B cell (primary cell): Measurements from ENCODE around the gene USPL1. TPM values are rescaled to one million over a fixed set of nuclear protein-coding genes. Genes with fewer than 3 reads are reported as not detected.
A peak's percentile ranks its signal among the peaks of the same experiment; 100 is the strongest.

ENCODE experiments used
- ATAC-seq: fragments of 200-7000 bp; cut with Tn5 transposase; one replicate; pipeline ENCODE4 v1.10.0; 2021; ENCODE audit warnings: low read depth, mild to moderate bottlenecking, moderate number of reproducible peaks, moderate library complexity
- CTCF ChIA-PET: fragments of 350-600 bp; sonication (Branson Sonifier 250); formaldehyde crosslinking; loops from one replicate; lab custom pipeline; 2021; ENCODE audit warnings: antibody characterized with exemption, inconsistent platforms; lab: Charles Lee
- POLR2A ChIA-PET: fragments of 350-600 bp; sonication (Branson Sonifier 250); formaldehyde crosslinking; loops from one replicate; lab custom pipeline; 2021; ENCODE audit warnings: antibody characterized with exemption; lab: Charles Lee
- DNase-seq: peaks from one replicate; pipeline ENCODE4 v3.0.0; 2013
- H2AFZ ChIP-seq: 2 replicates; pipeline ENCODE4 v1.6.1; 2012; ENCODE audit warnings: mild to moderate bottlenecking, low read depth, low read length; ENCODE audit not compliant: insufficient read depth, poor library complexity, severe bottlenecking
- H3K27ac ChIP-seq, 2 donors: 1 replicate in 1 of 2; 2 replicates in 1 of 2; pipeline ENCODE4 v1.5.1; 2012 to 2013; ENCODE audit warnings: low read length in 2 of 2, mild to moderate bottlenecking in 2 of 2, moderate library complexity in 1 of 2
- H3K27me3 ChIP-seq, 4 experiments: fragments of 200-600 bp in 1 of 4; sonication (generic) in 1 of 4; replicated peaks in 1 of 4; 1 replicate in 2 of 4; 2 replicates in 2 of 4; pipeline versions ENCODE4 v1.6.1 to v1.7.0; 2013 to 2016; ENCODE audit warnings: low read length in 3 of 4, mild to moderate bottlenecking in 2 of 4, mixed read lengths in 1 of 4, moderate library complexity in 1 of 4; ENCODE audit not compliant: insufficient read depth in 4 of 4, control insufficient read depth in 3 of 4; ENCODE audit errors: control extremely low read depth in 1 of 4
- H3K36me3 ChIP-seq, 2 experiments: replicated peaks in 1 of 2; 1 replicate in 1 of 2; 2 replicates in 1 of 2; pipeline versions ENCODE4 v1.6.1 to v1.7.1; 2013; ENCODE audit warnings: low read length in 1 of 2; ENCODE audit not compliant: insufficient read depth in 2 of 2, control insufficient read depth in 1 of 2; ENCODE audit errors: control extremely low read depth in 1 of 2, extremely low read depth in 1 of 2
- H3K4me1 ChIP-seq, 2 donors: fragments of 200-600 bp in 1 of 2; sonication (generic) in 1 of 2; 1 replicate in 1 of 2; 2 replicates in 1 of 2; pipeline versions ENCODE4 v1.5.1 to v1.6.1; 2013 to 2017; ENCODE audit warnings: low read length in 2 of 2; ENCODE audit not compliant: control insufficient read depth in 2 of 2, insufficient read depth in 2 of 2
- H3K4me2 ChIP-seq: replicated peaks from 2 replicates; pipeline ENCODE3; 2012; ENCODE audit warnings: mild to moderate bottlenecking, low read depth, low read length; ENCODE audit not compliant: poor library complexity, severe bottlenecking
- H3K4me3 ChIP-seq, 5 experiments: fragments of 200-600 bp in 1 of 5; sonication (generic) in 1 of 5; 1 replicate in 3 of 5; 2 replicates in 2 of 5; pipeline versions ENCODE4 v1.5.1 to v1.7.0; 2011 to 2016; ENCODE audit warnings: low read length in 4 of 5, mild to moderate bottlenecking in 4 of 5, low read depth in 2 of 5, control low read depth in 1 of 5, moderate library complexity in 1 of 5; ENCODE audit not compliant: insufficient read depth in 1 of 5; ENCODE audit errors: control extremely low read depth in 1 of 5, extremely low read depth in 1 of 5
- H3K79me2 ChIP-seq: fragments of 200-600 bp; sonication (generic); one replicate; pipeline ENCODE4 v1.6.0; 2016; ENCODE audit warnings: low read length; ENCODE audit not compliant: control insufficient read depth, insufficient read depth
- H3K9ac ChIP-seq: fragments of 200-600 bp; sonication (generic); 2 replicates; pipeline ENCODE4 v1.6.1; 2017; ENCODE audit warnings: mild to moderate bottlenecking, low read length, moderate library complexity
- H3K9me3 ChIP-seq, 3 donors: one replicate each; pipeline versions ENCODE4 v1.6.1 to v1.7.1; 2013; ENCODE audit warnings: low read length in 2 of 3; ENCODE audit not compliant: control insufficient read depth in 2 of 3, insufficient read depth in 1 of 3; ENCODE audit errors: control extremely low read depth in 1 of 3
- H4K20me1 ChIP-seq: 2 replicates; pipeline ENCODE4 v1.6.0; 2012; ENCODE audit warnings: mild to moderate bottlenecking, low read length; ENCODE audit not compliant: insufficient read depth, control insufficient read depth, poor library complexity, severe bottlenecking
- H3K27ac Mint-ChIP-seq: one replicate; pipeline ENCODE4 v1.8.0; 2021; ENCODE audit warnings: mixed read lengths
- H3K27me3 Mint-ChIP-seq: one replicate; pipeline ENCODE4 v1.8.0; 2021; ENCODE audit warnings: mixed read lengths
- H3K4me1 Mint-ChIP-seq: one replicate; pipeline ENCODE4 v1.8.0; 2021; ENCODE audit warnings: mixed read lengths
- H3K4me3 Mint-ChIP-seq: one replicate; pipeline ENCODE4 v1.8.0; 2021; ENCODE audit warnings: mixed read lengths
- H3K9me3 Mint-ChIP-seq: one replicate; pipeline ENCODE4 v1.8.0; 2022; ENCODE audit warnings: mixed read lengths; ENCODE audit not compliant: insufficient read depth
- CTCF ChIP-seq: fragments of 200-600 bp; IDR thresholded peaks from one replicate; pipeline ENCODE4 v1.8.0; 2022; ENCODE audit warnings: antibody characterized with exemption, mild to moderate bottlenecking
- EZH2 ChIP-seq: IDR thresholded peaks from 2 replicates; pipeline ENCODE4 v1.6.1; 2012; ENCODE audit warnings: borderline replicate concordance, low read depth, mild to moderate bottlenecking, moderate library complexity, low read length; ENCODE audit not compliant: insufficient read depth, poor library complexity, severe bottlenecking
- WGBS: methylation state at CpG from one replicate; pipeline ENCODE4 v1.1.5; 2013; ENCODE audit warnings: missing lambda C conversion rate; ENCODE audit not compliant: insufficient coverage; 5-methylcytosine and 5-hydroxymethylcytosine counted together
- intact Hi-C: fragments of 100-400 bp; cut with micrococcal nuclease; formaldehyde crosslinking; loops from one replicate; pipeline ENCODE4 v1.10.0; 2022
- polyA plus RNA-seq: library from polyadenylated mRNA; depleted of rRNA; stranded (reverse); fragments of >200 nt; gene quantifications from 2 replicates; pipeline ENCODE4 v1.2.3, GENCODE V29; 2012
- total RNA-seq, 2 donors: library from RNA; stranded (reverse); fragments of 120-200 nt in 1 of 2; gene quantifications; 1 replicate in 1 of 2; 2 replicates in 1 of 2; pipeline versions ENCODE4 v1.2.3 to v1.2.4, GENCODE V29; 2013 to 2022

Gene USPL1
- total and polyA plus RNA-seq, 2 donors (not counting 1 experiment from before 2014, with no cell fraction given), result 30.2 to 55.8 TPM

- H3K27me3 ChIP-seq, result no peaks in the 10 kb centered on the region
- peak overlapping the region in 1 of 2 donors; percentile 35 for H3K27ac ChIP-seq
- no peaks in the 10 kb centered on the region for H3K9me3 ChIP-seq
- TF ChIP-seq EZH2, result no peak
- ChIA-PET CTCF (interaction anchor here (1.1 kb wide), 1 partner anchor 12 kb away, joined by 3 read pairs; no protein-coding TSS in a partner anchor), POLR2A (interaction anchor here (0.5 to 0.6 kb wide), 2 partner anchors 51 to 533 kb away, joined by 3 to 6 read pairs; no protein-coding TSS in a partner anchor)
- peaks cover 16 to 21% of the 10 kb centered on the region in 2 donors for H3K4me1 ChIP-seq
- no peak overlapping the region for H3K4me3 Mint-ChIP-seq
- H3K4me1 Mint-ChIP-seq, result peaks cover 46% of the 10 kb centered on the region
- H3K4me2 ChIP-seq, result no peak overlapping the region
- H2AFZ ChIP-seq, result no peak overlapping the region
- H3K27ac Mint-ChIP-seq, result peak overlapping the region; percentile 70
- H3K4me3 ChIP-seq, result no peak overlapping the region
- H3K9me3 Mint-ChIP-seq, result no peaks in the 10 kb centered on the region
- DNase-seq (no peak), ATAC-seq (no peak)
- H3K79me2 ChIP-seq, result peaks cover 91% of the 10 kb centered on the region
- H4K20me1 ChIP-seq, result peaks cover 8% of the 10 kb centered on the region
- H3K27me3 Mint-ChIP-seq, result no peaks in the 10 kb centered on the region
- H3K36me3 ChIP-seq, result peaks cover 4 to 61% of the 10 kb centered on the region in 2 experiments
- H3K9ac ChIP-seq, result no peak overlapping the region
- intact Hi-C loops, result no loop called here
Observed at GRCh38 chr13:30629527-30629926, 11.8 kb downstream of the USPL1 start.

GRCh38 chr13:30633861-30634260 is 16.1 kb downstream of the USPL1 start:
- Histone ChIP-seq H3K27me3 (no peaks in the 10 kb centered on the region), H3K79me2 (peaks cover 94% of the 10 kb centered on the region), H2AFZ (no peak overlapping the region), H3K4me1 (peaks cover 9 to 19% of the 10 kb centered on the region in 2 donors), H3K27ac (no peak overlapping the region), H3K4me2 (no peak overlapping the region), H3K4me3 (no peak overlapping the region), H3K9me3 (no peaks in the 10 kb centered on the region), H4K20me1 (peaks cover 27% of the 10 kb centered on the region), H3K9ac (no peak overlapping the region), H3K36me3 (peaks cover 3 to 76% of the 10 kb centered on the region in 2 experiments)
- H3K27ac Mint-ChIP-seq, result no peak overlapping the region
- TF ChIP-seq EZH2 (no peak), CTCF (no peak)
- H3K9me3 Mint-ChIP-seq, result no peaks in the 10 kb centered on the region
- ATAC-seq, result no peak
- ChIA-PET CTCF (no interaction called here), POLR2A (no interaction called here)
- H3K27me3 Mint-ChIP-seq, result no peaks in the 10 kb centered on the region
- peaks cover 52% of the 10 kb centered on the region for H3K4me1 Mint-ChIP-seq
- intact Hi-C loops, result no loop called here
- WGBS, result 100% methylated on average over 2 of the region's 4 CpGs
- DNase-seq, result no peak
- no peak overlapping the region for H3K4me3 Mint-ChIP-seq
